MM.1S (cell line): ENCODE measurements around the gene CDKL2.

Source experiments
- DNase-seq: peaks from one replicate; pipeline ENCODE4 v3.0.0-alpha.2; 2015
- H2AFZ ChIP-seq: fragments of 300-600 bp; sonication (generic); 2 replicates; pipeline ENCODE4 v1.6.0; 2016; ENCODE audit warnings: antibody characterized with exemption, low read length
- H3F3A ChIP-seq: fragments of 300-600 bp; sonication (generic); 2 replicates; pipeline ENCODE4 v1.6.1; 2016; ENCODE audit warnings: mild to moderate bottlenecking, antibody characterized with exemption, low read length, moderate library complexity, mixed read lengths; ENCODE audit not compliant: insufficient read depth
- H3K27ac ChIP-seq: fragments of 300-600 bp; sonication (generic); 2 replicates; pipeline ENCODE4 v1.5.1; 2016; ENCODE audit warnings: mild to moderate bottlenecking, low read length
- H3K27me3 ChIP-seq: fragments of 300-600 bp; sonication (generic); replicated peaks from 2 replicates; pipeline ENCODE4 v1.6.0; 2016; ENCODE audit warnings: low read length; ENCODE audit not compliant: insufficient read depth
- H3K36me3 ChIP-seq: fragments of 300-600 bp; sonication (generic); replicated peaks from 2 replicates; pipeline ENCODE4 v1.6.1; 2016; ENCODE audit warnings: mild to moderate bottlenecking, low read length, mixed read lengths; ENCODE audit not compliant: insufficient read depth
- H3K4me1 ChIP-seq: fragments of 300-600 bp; sonication (generic); 2 replicates; pipeline ENCODE4 v1.6.1; 2016; ENCODE audit warnings: low read length, mixed read lengths
- H3K4me2 ChIP-seq: fragments of 300-600 bp; sonication (generic); 2 replicates; pipeline ENCODE4 v1.6.0; 2016; ENCODE audit warnings: low read depth, low read length
- H3K4me3 ChIP-seq: fragments of 300-600 bp; sonication (generic); 2 replicates; pipeline ENCODE4 v1.5.1; 2016; ENCODE audit warnings: low read length, mixed read lengths
- H3K79me2 ChIP-seq: fragments of 300-600 bp; sonication (generic); 2 replicates; pipeline ENCODE4 v1.6.1; 2016; ENCODE audit warnings: mixed run types, low read length, mixed read lengths
- H3K9ac ChIP-seq: fragments of 300-600 bp; sonication (generic); 2 replicates; pipeline ENCODE4 v1.6.1; 2016; ENCODE audit warnings: low read length, mixed read lengths
- H3K9me2 ChIP-seq: fragments of 300-600 bp; sonication (generic); replicated peaks from 2 replicates; pipeline ENCODE4 v1.6.1; 2016; ENCODE audit warnings: mild to moderate bottlenecking, low read length, mixed read lengths; ENCODE audit not compliant: insufficient read depth
- H3K9me3 ChIP-seq: fragments of 300-600 bp; sonication (generic); replicated peaks from 2 replicates; pipeline ENCODE4 v1.6.1; 2016; ENCODE audit warnings: mild to moderate bottlenecking, low read length, mixed read lengths; ENCODE audit not compliant: insufficient read depth
- H4K20me1 ChIP-seq: fragments of 300-600 bp; sonication (generic); 2 replicates; pipeline ENCODE4 v1.6.1; 2016; ENCODE audit warnings: mild to moderate bottlenecking, low read length, moderate library complexity, mixed read lengths; ENCODE audit not compliant: insufficient read depth
- CTCF ChIP-seq: fragments of 300-600 bp; sonication (generic); IDR thresholded peaks from 2 replicates; pipeline ENCODE4 v1.5.1; 2016; ENCODE audit warnings: antibody characterized with exemption, low read length, mixed read lengths
- EZH2 ChIP-seq: fragments of 300-600 bp; sonication (generic); optimal IDR thresholded peaks from 2 replicates; pipeline ENCODE3; 2017; ENCODE audit warnings: low read depth, mild to moderate bottlenecking, antibody characterized with exemption, low read length, mixed read lengths
- EZH2phosphoT487 ChIP-seq: fragments of 300-600 bp; sonication (generic); IDR thresholded peaks from 2 replicates; pipeline ENCODE4 v1.6.1; 2018; ENCODE audit warnings: antibody characterized with exemption, low read length

The CDKL2 gene

GRCh38 chr4:75555294-75556164 is 74.8 kb downstream of the CDKL2 start, which contains the start of gene ODAPH:
Gene ODAPH, plus strand, starts transcription at chr4:75556066. Its CDS starts 17 bp downstream, at chr4:75556083.
- Histone ChIP-seq H3K9ac (peak within 1 kb of the TSS; percentile 44; the same call in 1 of the 2 replicates), H2AFZ (peak within 1 kb of the TSS; percentile 86)

GRCh38 chr4:75552452-75552851 is 77.9 kb downstream of the CDKL2 start:
- TF ChIP-seq CTCF: no peak
- no peak for TF ChIP-seq EZH2phosphoT487
- no peak for TF ChIP-seq EZH2
- no peaks in the 10 kb centered on the region for H3K9me3 ChIP-seq
- H3K9me2 ChIP-seq: no peaks in the 10 kb centered on the region

More at GRCh38 chr4:75555294-75556164, 74.8 kb downstream of the CDKL2 start, which contains the start of gene ODAPH:
- Histone ChIP-seq H3F3A (peaks cover 16% of the 10 kb centered on the region), H3K4me2 (peak within 1 kb of the TSS; percentile 78), H3K4me3 (peak within 1 kb of the TSS; percentile 60), H3K36me3 (no peaks in the 10 kb centered on the region), H3K9me2 (no peaks in the 10 kb centered on the region), H3K27ac (peak within 1 kb of the TSS; percentile 75; the same call in 1 of the 2 replicates), H3K4me1 (peaks cover 19% of the 10 kb centered on the region), H3K27me3 (no peaks in the 10 kb centered on the region), H3K9me3 (no peaks in the 10 kb centered on the region), H3K79me2 (no peaks in the 10 kb centered on the region), H4K20me1 (no peaks in the 10 kb centered on the region)
- TF ChIP-seq EZH2phosphoT487 (no peak), EZH2 (no peak), CTCF (peak; percentile 38)
- DNase-seq: peak; percentile 86

GRCh38 chr4:75549019-75549418 is 81.3 kb downstream of the CDKL2 start:
- DNase-seq: no peak
- no peak overlapping the region for H3K4me3 ChIP-seq
- H3K4me2 ChIP-seq: no peak overlapping the region
- no peaks in the 10 kb centered on the region for H3K9me3 ChIP-seq
- 0 out of 2 replicates have a peak, but pooled peaks cover 8% of the 10 kb centered on the region for H3K4me1 ChIP-seq
- H3K79me2 ChIP-seq: no peaks in the 10 kb centered on the region
- H3F3A ChIP-seq: no peaks in the 10 kb centered on the region
- no peaks in the 10 kb centered on the region for H3K9me2 ChIP-seq
- no peak for TF ChIP-seq EZH2phosphoT487
- no peak for TF ChIP-seq CTCF
- no peak for TF ChIP-seq EZH2
- H3K36me3 ChIP-seq: no peaks in the 10 kb centered on the region
- no peak overlapping the region for H3K9ac ChIP-seq
- H3K27ac ChIP-seq: no peak overlapping the region
- H4K20me1 ChIP-seq: no peaks in the 10 kb centered on the region
- H3K27me3 ChIP-seq: no peaks in the 10 kb centered on the region
- H2AFZ ChIP-seq: no peak overlapping the region

More at GRCh38 chr4:75552452-75552851, 77.9 kb downstream of the CDKL2 start:
- Histone ChIP-seq H3K4me1 (peaks cover 25% of the 10 kb centered on the region), H3K79me2 (no peaks in the 10 kb centered on the region), H3K4me3 (no peak overlapping the region), H3K27me3 (no peaks in the 10 kb centered on the region), H3K9ac (no peak overlapping the region), H4K20me1 (no peaks in the 10 kb centered on the region), H3K4me2 (no peak overlapping the region), H3F3A (peaks cover 16% of the 10 kb centered on the region), H3K36me3 (no peaks in the 10 kb centered on the region), H3K27ac (no peak overlapping the region), H2AFZ (no peak overlapping the region)
- DNase-seq: no peak
